GM15510 (cell line): Measurements from ENCODE around the gene RNF227.
A peak's percentile ranks its signal among the peaks of the same experiment; 100 is the strongest.

Source experiments
- POLR2A ChIP-seq: IDR thresholded peaks from 3 replicates; pipeline ENCODE4 v1.6.1; 2011; ENCODE audit warnings: borderline replicate concordance; ENCODE audit not compliant: insufficient read length; ENCODE audit errors: extremely low read depth

Gene RNF227

GRCh38 chr17:7915611-7916384, at the start of gene RNF227:
RNF227 (minus strand) TSS chr17:7916289; CDS start chr17:7916195, 94 bp downstream.
- peak; percentile 65 for TF ChIP-seq POLR2A

- no peak for TF ChIP-seq POLR2A
Observed at GRCh38 chr17:7961421-7961820, 45.3 kb upstream of the RNF227 start.

GRCh38 chr17:7959503-7960253, 43.6 kb upstream of the RNF227 start:
- no peak for TF ChIP-seq POLR2A

GRCh38 chr17:7956228-7956965, 40.3 kb upstream of the RNF227 start:
- TF ChIP-seq POLR2A, result no peak

- no peak for TF ChIP-seq POLR2A
Observed at GRCh38 chr17:7955414-7956227, 39.5 kb upstream of the RNF227 start.

DNA sequence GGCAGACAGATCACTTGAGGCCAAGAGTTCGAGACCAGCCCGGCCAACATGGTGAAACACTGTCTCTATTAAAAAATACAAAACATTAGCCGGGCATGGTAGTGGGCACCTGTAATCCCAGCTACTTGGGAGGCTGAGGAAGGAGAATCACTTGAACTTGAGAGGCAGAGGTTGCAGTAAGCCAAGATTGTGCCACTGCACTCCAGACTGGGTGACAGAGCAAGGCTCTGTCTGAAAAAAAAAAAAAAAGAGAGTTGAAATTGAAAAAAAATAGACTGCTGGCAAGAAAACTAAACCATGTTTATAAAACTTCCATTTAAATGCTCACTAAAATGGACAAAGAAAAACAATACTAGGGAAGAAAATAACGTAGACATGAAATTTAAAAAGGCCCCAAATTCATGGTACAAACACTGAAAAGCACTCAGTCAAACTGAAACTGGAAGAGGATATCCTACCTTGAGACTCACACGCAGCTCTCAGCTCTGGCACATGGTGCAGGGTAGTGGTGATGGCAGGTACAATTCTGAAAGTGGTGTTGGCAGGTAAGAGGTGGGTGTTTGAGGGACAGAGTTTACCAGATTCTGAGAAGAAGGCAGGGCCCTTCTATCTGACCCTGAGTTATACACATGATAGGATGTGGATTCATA, 35.2 kb upstream of the RNF227 start:
- no peak for TF ChIP-seq POLR2A

DNA sequence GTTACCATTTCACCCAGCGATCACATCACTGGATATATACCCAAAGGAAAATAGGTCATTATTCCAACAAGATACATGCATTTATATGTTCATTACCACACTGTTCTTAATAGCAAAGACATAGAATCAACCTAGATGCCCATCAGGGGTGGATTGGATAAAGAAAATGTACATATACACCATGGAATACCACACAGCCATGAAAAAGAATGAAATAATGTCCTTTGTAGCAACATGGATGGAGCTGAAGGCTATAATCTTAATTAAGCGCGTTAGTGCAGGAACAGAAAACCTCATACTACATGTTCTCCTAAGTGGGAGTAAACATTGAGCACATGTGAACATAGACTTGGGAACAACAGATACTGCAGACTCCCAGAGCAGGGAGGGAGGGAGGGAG, 34.5 kb upstream of the RNF227 start:
- TF ChIP-seq POLR2A, result no peak

- TF ChIP-seq POLR2A, result no peak
Observed at GRCh38 chr17:7947651-7948050, 31.6 kb upstream of the RNF227 start.

GRCh38 chr17:7946441-7946840, 30.4 kb upstream of the RNF227 start:
- no peak for TF ChIP-seq POLR2A

- TF ChIP-seq POLR2A, result no peak
Observed at GRCh38 chr17:7945651-7946050, 29.6 kb upstream of the RNF227 start.

GRCh38 chr17:7944326-7944725, 28.2 kb upstream of the RNF227 start:
- TF ChIP-seq POLR2A, result no peak

- TF ChIP-seq POLR2A, result no peak
Observed at GRCh38 chr17:7943291-7943690, 27.2 kb upstream of the RNF227 start.

GRCh38 chr17:7940743-7941142, 24.7 kb upstream of the RNF227 start:
- TF ChIP-seq POLR2A, result no peak

DNA sequence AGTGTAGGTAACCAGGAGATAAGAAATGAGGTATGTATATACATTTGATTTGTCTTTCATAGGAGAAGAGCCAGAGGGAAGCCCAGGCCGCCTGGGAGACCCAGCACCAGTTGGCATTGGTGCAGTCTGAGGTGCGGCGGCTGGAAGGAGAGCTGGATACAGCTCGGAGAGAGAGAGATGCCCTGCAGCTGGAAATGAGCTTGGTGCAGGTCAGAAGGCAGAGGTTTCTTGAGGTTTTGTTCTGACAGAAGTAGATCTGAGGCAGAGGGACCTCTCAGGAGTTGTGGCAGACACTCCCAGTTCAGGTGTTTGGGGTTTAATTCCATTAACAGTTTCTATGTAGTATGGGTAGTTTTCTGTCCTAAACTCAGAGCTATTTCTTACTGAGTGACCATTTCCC, 23.9 kb upstream of the RNF227 start:
- TF ChIP-seq POLR2A, result no peak
